BLaER1 (cell line): ENCODE measurements around the gene HYAL2.
A peak's percentile ranks its signal among the peaks of the same experiment; 100 is the strongest.

Experiments used
- H3K27ac ChIP-seq: shearing (Covaris generic); formaldehyde crosslinking; 2 replicates; pipeline ENCODE4 v1.8.1; 2022
- H3K27me3 ChIP-seq: shearing (Covaris generic); formaldehyde crosslinking; 2 replicates; pipeline ENCODE4 v1.8.1; 2022
- H3K36me3 ChIP-seq: shearing (Covaris generic); formaldehyde crosslinking; 2 replicates; pipeline ENCODE4 v1.8.1; 2022
- H3K4me1 ChIP-seq: shearing (Covaris generic); formaldehyde crosslinking; 2 replicates; pipeline ENCODE4 v1.8.1; 2022
- H3K4me2 ChIP-seq: shearing (Covaris generic); formaldehyde crosslinking; 2 replicates; pipeline ENCODE4 v1.8.1; 2022
- H3K4me3 ChIP-seq: shearing (Covaris generic); formaldehyde crosslinking; 2 replicates; pipeline ENCODE4 v1.8.1; 2022
- H3K9ac ChIP-seq: shearing (Covaris generic); formaldehyde crosslinking; 2 replicates; pipeline ENCODE4 v1.8.1; 2022
- H3K9me3 ChIP-seq: shearing (Covaris generic); formaldehyde crosslinking; 2 replicates; pipeline ENCODE4 v1.8.1; 2022
- H4K20me1 ChIP-seq: shearing (Covaris generic); formaldehyde crosslinking; 2 replicates; pipeline ENCODE4 v1.8.1; 2022
- Cebpa-rat ChIP-seq: shearing (Covaris generic); IDR thresholded peaks from 2 replicates; pipeline ENCODE4 v1.8.1; 2022

The HYAL2 gene

DNA sequence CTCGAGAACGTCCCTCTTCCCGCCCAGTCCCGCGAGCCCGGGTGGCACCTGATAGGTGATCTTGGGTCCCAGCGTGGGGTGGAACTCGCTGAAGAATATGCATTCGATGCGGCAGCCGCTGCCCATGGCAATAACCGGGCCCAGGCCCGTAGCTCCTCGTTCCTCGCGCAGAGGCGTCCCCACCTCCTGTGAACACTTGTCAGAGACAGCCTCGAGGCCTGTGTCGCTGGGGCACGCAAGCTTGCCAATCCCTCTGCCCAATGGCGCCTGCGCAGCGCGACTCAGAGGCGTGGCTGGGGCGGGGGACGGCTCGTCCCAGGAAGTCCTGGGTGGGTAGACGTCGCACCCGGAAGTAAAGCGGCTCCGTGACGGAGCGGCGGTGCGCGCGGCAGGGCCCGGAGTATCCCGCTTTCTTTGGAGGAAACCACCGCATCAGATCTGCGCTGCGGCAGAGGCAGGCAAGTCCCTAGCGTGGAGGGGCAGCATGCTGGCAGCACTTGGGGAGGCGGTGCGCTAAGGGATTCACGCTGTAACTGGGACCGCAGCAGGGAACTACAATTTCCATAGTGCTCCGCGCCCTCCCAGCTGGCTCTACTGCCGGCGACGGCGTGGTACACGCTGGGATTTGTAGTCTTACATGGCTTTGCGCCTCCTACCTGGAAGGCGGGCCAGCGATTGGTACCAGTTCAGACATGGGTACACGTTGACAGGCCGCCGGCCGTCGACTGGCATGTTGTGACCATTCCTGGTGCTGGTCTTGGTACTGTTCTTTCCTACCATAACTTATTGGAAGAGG, 28.2 kb upstream of the HYAL2 start, which contains the start of the genes CYB561D2 and NPRL2:
Gene CYB561D2, plus strand, starts transcription at position 336 of the 796 bp plus-strand sequence. CDS start 572 bp downstream, outside the sequence.
Gene NPRL2, minus strand, starts transcription at position 249 of the 796 bp plus-strand sequence. Its CDS starts 123 bp downstream, at position 126.
- Histone ChIP-seq H3K27ac (peak within 1 kb of the TSS; percentile 87), H3K27me3 (peaks cover 2% of the 10 kb centered on the region; the same call in 1 of the 2 replicates), H3K4me3 (peak within 1 kb of the TSS; percentile 74), H3K4me1 (peaks cover 46% of the 10 kb centered on the region), H3K9ac (peak within 1 kb of the TSS; percentile 85), H4K20me1 (peaks cover 59% of the 10 kb centered on the region), H3K9me3 (no peaks in the 10 kb centered on the region), H3K36me3 (peaks cover 55% of the 10 kb centered on the region), H3K4me2 (peak within 1 kb of the TSS; percentile 98)
- TF ChIP-seq Cebpa-rat: no peak

DNA sequence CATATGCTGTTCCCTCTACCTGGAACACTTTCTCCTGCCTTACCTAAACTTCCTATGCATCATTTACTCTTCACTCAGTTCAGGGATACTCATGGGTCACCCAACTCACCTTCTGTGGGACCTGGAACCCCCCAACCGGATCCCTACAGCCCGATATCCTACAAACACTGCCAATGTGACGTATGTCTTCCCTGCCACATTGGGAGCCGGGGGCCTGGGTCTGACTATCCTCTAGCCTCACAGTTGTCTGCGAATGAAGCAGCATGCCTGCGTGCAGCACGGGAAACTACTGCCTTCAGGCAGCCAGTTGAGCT, 27.6 kb upstream of the HYAL2 start:
- Histone ChIP-seq H3K36me3 (peaks cover 50% of the 10 kb centered on the region), H3K4me2 (peak overlapping the region; percentile 98), H3K4me3 (peak overlapping the region; percentile 74), H3K27me3 (peaks cover 7% of the 10 kb centered on the region; the same call in 1 of the 2 replicates), H3K9me3 (no peaks in the 10 kb centered on the region), H3K9ac (peak overlapping the region; percentile 85), H4K20me1 (peaks cover 53% of the 10 kb centered on the region), H3K27ac (peak overlapping the region; percentile 87), H3K4me1 (peaks cover 46% of the 10 kb centered on the region)
- no peak for TF ChIP-seq Cebpa-rat

DNA sequence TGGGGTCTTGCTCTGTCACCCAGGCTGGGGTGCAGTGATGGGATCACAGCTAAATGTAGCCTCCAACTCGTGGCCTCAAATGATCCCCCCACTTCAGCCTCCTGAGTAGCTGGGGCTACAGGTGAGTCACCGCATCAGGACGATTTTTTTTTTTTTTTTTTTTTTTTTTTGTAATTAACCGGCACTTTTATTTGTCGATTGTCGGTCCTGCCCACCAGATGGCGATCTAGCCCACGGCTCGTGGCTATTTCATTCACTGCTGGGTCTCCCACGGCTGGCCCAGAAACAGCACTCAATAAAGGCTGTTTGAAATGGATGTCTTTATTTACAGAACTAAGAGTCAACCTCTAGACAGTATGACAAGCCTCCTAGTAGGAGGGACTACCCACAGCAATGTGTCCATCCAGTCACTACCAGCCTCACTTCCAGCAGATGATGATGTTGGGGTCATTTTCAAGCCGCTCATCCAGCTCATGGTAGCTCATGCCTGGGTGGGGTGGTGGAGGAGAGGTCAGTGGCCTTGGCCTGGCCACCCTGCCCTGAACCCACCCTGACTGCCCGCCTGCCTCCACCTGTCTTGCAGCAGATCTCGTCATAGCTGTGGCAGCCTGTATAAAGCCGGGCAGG, 24.8 kb upstream of the HYAL2 start:
- Histone ChIP-seq H3K27me3 (peaks cover 11% of the 10 kb centered on the region; the same call in 1 of the 2 replicates), H3K9me3 (no peaks in the 10 kb centered on the region), H3K27ac (no peak overlapping the region), H3K4me3 (no peak overlapping the region), H3K9ac (0 out of 2 replicates have a peak overlapping the region, but pooled peaks have one; percentile 0), H3K4me1 (peaks cover 62% of the 10 kb centered on the region), H4K20me1 (peaks cover 24% of the 10 kb centered on the region), H3K36me3 (peaks cover 26% of the 10 kb centered on the region), H3K4me2 (no peak overlapping the region)
- TF ChIP-seq Cebpa-rat: no peak

DNA sequence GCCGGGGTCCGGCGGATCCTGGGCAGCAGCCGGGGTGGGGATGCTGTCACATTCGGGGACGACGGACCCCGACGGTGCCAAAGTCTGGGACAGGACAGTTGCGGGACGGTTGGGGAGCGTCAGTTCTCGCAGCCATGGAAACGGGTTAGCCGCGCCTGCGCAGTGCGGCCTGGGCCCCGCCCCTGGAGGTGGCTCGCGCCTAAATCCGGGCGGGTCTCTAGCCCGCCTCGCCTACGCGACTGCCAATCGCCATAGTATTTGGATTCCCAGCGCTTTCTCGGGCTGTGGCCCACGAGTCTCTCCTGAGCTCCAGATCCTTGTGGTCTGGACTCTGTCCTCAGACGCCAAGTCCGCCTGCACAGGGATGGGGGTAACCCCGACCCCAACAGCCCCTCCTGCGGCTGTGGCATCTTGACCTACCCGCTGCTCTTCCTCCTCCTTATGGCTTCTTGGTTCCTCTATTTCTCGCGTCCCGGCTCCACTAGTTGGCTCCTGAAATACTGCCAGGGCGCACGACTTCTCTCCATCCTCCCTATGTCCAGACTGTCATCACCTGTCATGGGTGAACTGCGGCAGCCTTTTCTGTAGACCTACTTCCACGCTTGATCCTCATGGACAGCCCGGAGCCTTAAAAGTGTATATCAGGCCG, 23.2 kb upstream of the HYAL2 start, which contains the start of gene ZMYND10:
Gene ZMYND10, minus strand, starts transcription at position 147 of the 649 bp plus-strand sequence. CDS start 153 bp downstream, outside the sequence.
- Histone ChIP-seq H3K4me3 (peak within 1 kb of the TSS; percentile 49), H3K4me1 (peaks cover 65% of the 10 kb centered on the region), H3K27me3 (peaks cover 23% of the 10 kb centered on the region), H3K27ac (no peak within 1 kb of the TSS), H3K9me3 (no peaks in the 10 kb centered on the region), H3K9ac (peak within 1 kb of the TSS; percentile 39; the same call in 1 of the 2 replicates), H3K36me3 (peaks cover 21% of the 10 kb centered on the region), H4K20me1 (peaks cover 10% of the 10 kb centered on the region; the same call in 1 of the 2 replicates), H3K4me2 (peak within 1 kb of the TSS; percentile 84)
- no peak for TF ChIP-seq Cebpa-rat

DNA sequence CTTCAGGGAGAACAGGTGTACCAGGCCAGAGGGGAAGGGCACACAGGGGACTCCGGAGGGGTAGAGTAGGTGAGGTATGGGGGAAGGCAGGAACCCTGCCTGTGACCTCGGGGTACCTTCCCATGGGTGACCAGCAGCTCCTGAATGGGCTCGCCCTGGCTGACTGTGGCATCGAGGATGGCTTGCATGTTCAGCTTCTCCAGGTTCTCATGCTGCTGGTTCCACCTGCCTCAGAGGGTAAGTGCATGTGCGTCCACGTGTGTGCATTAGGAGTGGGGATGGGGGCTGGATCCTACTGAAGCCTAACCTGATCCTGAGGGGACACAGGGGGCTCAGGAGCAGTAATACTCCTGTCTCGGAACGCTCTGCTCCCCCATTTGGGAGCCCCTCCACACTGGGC, 22.5 kb upstream of the HYAL2 start:
- Histone ChIP-seq H3K4me3 (peak overlapping the region; percentile 49), H3K36me3 (peaks cover 21% of the 10 kb centered on the region), H3K9ac (no peak overlapping the region), H3K4me1 (peaks cover 67% of the 10 kb centered on the region), H4K20me1 (peaks cover 10% of the 10 kb centered on the region; the same call in 1 of the 2 replicates), H3K4me2 (peak overlapping the region; percentile 84), H3K9me3 (no peaks in the 10 kb centered on the region), H3K27ac (no peak overlapping the region), H3K27me3 (peaks cover 30% of the 10 kb centered on the region)
- TF ChIP-seq Cebpa-rat: no peak

DNA sequence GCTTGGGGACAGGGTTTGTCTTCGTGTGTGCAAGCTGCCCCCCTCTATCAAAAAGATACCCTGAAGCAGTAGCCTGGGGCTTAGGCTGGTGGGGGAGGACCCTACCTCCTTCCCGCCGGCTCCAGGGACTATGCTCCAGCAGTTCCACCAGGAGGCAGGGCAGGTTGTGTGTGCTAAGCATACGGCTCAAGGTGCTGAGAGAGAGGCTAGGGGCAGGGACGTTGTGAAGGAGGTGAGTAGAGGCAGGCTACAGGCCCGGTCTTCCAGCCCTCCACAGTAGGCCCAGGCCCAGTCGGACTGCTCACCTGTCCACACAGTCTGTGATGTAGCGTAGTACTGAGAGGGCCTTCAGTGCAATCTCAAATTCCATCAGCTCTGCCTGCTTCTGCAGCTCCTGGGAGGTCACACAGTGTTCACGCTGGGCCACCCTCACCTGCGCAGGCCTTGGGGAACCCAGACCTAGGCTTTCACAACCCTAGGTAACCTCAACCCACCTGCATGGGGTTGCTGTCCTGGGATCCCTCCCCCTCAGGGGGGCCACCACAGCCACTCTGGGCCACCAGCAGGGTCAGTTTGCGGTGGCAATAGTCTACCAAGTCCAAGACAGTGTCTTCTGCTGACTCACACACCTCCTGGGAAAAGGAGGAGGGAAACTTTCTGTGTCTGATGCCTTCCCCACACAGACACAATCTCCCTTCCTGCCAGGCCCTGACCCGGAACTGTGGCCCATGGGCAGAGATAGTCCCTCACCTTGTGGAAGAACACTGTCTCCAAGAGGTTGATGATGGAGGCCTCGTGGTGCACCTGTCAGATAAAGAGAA, 20.5 kb upstream of the HYAL2 start:
- Histone ChIP-seq H3K9me3 (no peaks in the 10 kb centered on the region), H3K36me3 (peaks cover 8% of the 10 kb centered on the region), H3K27ac (no peak overlapping the region), H3K27me3 (peaks cover 37% of the 10 kb centered on the region), H3K4me2 (peak overlapping the region; percentile 26), H3K4me1 (peaks cover 70% of the 10 kb centered on the region), H3K4me3 (no peak overlapping the region), H3K9ac (no peak overlapping the region), H4K20me1 (no peaks in the 10 kb centered on the region)
- TF ChIP-seq Cebpa-rat: no peak

DNA sequence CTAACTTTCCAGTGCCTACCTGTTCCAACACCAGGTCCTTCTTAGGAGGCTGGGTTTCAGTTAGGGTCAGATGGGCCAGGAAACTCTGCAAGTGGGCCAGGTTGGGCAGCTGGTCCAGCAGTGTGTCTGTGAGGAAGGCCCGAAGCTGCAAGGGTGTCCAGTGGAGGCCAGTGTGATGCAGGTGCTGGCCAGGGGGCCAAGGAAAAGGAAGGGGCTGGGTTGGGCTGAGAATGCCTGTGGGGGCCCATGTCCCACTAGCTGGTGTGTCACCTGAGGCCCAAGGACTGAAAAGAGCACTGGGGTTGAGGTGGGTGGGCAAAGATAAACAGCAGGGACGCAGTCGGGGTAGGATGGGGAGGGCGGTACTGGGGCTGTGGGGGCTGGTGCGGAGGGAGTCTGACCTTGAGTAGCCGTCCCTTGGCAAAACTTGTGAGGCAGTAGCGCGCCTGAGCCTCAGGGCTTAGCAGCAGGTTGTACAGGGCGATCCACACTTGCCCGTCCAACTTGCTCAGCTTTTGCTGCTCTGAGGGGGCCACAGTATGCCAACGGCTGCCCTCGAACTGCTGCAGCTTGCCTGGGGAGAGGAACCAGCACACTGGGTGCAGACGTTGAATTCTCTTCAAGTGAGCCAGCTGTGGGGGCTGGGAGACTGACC, 19.6 kb upstream of the HYAL2 start:
- Histone ChIP-seq H3K36me3 (no peaks in the 10 kb centered on the region), H4K20me1 (no peaks in the 10 kb centered on the region; the same call in 1 of the 2 replicates), H3K27me3 (peaks cover 37% of the 10 kb centered on the region), H3K4me3 (no peak overlapping the region), H3K27ac (no peak overlapping the region), H3K9me3 (no peaks in the 10 kb centered on the region), H3K4me1 (peaks cover 70% of the 10 kb centered on the region), H3K4me2 (peak overlapping the region; percentile 26), H3K9ac (no peak overlapping the region)
- no peak for TF ChIP-seq Cebpa-rat

DNA sequence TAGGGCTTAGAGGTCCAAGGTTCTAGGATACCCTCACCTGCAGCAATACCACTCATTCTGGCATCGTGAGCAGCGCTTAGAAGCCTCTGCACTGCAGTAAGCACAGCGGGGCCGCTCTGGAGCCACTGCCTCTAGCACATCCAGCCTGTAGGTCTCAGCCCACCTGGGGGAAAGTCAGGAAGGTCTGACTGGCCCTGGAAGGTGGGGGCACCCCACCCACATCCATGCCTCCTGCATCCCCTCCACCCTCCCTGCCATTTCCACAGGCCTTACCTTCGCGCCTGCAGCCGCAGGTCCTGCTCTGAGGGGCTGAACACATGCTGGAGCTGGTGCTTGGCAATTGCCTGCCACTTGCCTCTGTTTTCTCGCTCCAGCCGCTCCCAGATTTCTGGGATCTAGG, 19.0 kb upstream of the HYAL2 start:
- Histone ChIP-seq H3K27me3 (peaks cover 37% of the 10 kb centered on the region), H3K4me2 (peak overlapping the region; percentile 95), H3K4me1 (peaks cover 70% of the 10 kb centered on the region)

More for the DNA sequence above, 19.0 kb upstream of the HYAL2 start:
- Histone ChIP-seq H4K20me1 (peaks cover 6% of the 10 kb centered on the region), H3K36me3 (no peaks in the 10 kb centered on the region), H3K9ac (peak overlapping the region; percentile 94; the same call in 1 of the 2 replicates), H3K9me3 (no peaks in the 10 kb centered on the region), H3K27ac (peak overlapping the region; percentile 97), H3K4me3 (peak overlapping the region; percentile 88)
- TF ChIP-seq Cebpa-rat: no peak
